ENCODE data around the gene ARHGEF38.

ARHGEF38 gene

GRCh38 chr4:105543881-105544280 is 8.5 kb upstream of the ARHGEF38 start:
- Mint-ChIP-seq H3K9me3 (no peaks in the 10 kb centered on the region), H3K27me3 (peaks cover 7 to 12% of the 10 kb centered on the region in 2 donors), H3K27ac (no peak overlapping the region), H3K4me3 (no peak overlapping the region), H3K36me3 (ENCODE audit: insufficient read depth) (no peaks in the 10 kb centered on the region), H3K4me1 (ENCODE audit: low read depth in 2 of 2) (no peaks in the 10 kb centered on the region)
- no peak for DNase-seq
- no peak for ATAC-seq (replicated peaks)

DNA sequence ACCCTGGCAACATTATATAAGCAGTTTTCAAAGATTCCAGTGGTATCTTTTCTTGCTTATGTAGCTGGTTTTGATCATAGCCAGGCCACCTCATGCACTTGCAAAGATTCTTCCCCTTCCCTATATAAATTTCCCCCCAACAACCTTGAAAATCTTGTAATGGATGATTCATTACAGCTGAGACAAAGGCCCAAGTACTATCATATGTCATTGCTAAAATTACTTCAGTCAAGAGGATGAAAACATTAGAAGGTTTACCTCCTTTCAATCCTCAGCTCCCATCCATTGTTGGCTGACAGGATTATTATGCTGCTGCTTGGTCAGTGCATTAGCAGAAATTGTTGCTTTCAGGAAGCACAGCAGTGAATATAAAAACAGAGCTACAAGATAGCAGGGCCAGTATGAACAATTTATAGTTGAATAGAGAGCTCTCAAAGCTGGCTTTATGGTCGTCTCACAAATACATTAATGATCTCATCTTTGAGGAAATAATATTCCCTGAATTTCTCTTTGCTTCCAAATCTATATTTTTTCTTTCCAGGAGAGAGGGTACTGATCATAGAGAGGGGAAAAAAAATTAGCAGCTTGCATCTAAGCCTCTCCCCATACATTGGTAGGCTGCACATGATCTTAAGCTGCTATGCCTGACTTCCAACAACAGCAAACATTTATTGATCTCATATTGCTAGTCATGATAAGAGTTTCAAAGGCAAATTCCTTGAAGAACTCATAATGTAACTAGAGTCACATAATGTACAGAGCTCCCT is 7.7 kb upstream of the ARHGEF38 start:
- no peak for DNase-seq
- H3K27me3 Mint-ChIP-seq = peaks cover 7 to 12% of the 10 kb centered on the region in 2 donors
- H3K4me3 Mint-ChIP-seq = no peak overlapping the region
- no peak overlapping the region for H3K27ac Mint-ChIP-seq
- H3K4me1 Mint-ChIP-seq (ENCODE audit: low read depth in 2 of 2) = no peaks in the 10 kb centered on the region
- no peaks in the 10 kb centered on the region for H3K36me3 Mint-ChIP-seq (ENCODE audit: insufficient read depth)
- ATAC-seq (replicated peaks) = no peak
- H3K9me3 Mint-ChIP-seq = no peaks in the 10 kb centered on the region

DNA sequence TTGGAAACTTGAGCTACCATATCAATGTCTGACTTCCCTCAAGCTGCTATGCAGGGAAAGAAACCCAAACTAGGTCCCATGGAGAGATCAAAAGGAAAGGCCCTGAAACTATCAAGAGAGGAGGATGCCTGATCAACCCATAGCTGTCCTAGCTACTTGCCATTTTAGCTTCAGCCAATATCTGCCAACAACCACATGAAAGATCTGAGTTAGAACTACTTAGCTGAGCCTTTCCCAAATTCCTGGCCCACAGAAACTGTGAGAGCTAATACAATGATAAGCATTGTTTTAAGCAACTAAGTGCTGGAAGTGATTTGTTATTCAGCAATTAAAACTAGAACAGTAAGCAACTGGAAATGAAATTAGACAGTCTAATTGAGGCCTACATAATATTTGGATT is 6.3 kb upstream of the ARHGEF38 start:
- DNase-seq = no peak
- H3K4me1 Mint-ChIP-seq (ENCODE audit: low read depth in 2 of 2) = no peaks in the 10 kb centered on the region
- no peak overlapping the region for H3K27ac Mint-ChIP-seq
- H3K27me3 Mint-ChIP-seq = peaks cover 7 to 12% of the 10 kb centered on the region in 2 donors
- no peak for ATAC-seq (replicated peaks)
- no peak overlapping the region for H3K4me3 Mint-ChIP-seq
- no peaks in the 10 kb centered on the region for H3K9me3 Mint-ChIP-seq
- H3K36me3 Mint-ChIP-seq (ENCODE audit: insufficient read depth) = no peaks in the 10 kb centered on the region

DNA sequence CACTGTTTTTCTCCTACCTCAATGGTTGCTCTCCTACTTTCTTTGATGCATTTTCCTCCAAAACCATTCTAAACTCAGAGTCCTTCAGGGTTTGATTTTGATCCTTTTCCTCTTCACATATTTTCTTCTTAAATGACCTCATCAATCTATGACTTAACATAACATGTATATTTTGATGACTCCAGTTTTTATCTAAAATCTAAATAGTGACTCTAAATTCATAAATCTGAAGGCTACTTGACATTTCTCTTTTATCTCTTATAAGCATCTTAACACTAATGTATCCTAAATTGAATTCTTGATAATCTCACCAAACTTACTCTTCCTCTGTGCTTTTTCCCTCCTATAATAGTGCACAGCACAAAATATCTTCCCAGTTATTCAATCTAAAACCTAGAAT is 4.7 kb upstream of the ARHGEF38 start:
- no peaks in the 10 kb centered on the region for H3K4me1 Mint-ChIP-seq (ENCODE audit: low read depth in 2 of 2)
- ATAC-seq (replicated peaks) (no peak), DNase-seq (no peak)
- H3K36me3 Mint-ChIP-seq (ENCODE audit: insufficient read depth) = no peaks in the 10 kb centered on the region
- H3K4me3 Mint-ChIP-seq = no peak overlapping the region
- no peak overlapping the region for H3K27ac Mint-ChIP-seq
- no peaks in the 10 kb centered on the region for H3K9me3 Mint-ChIP-seq
- peaks cover 7 to 18% of the 10 kb centered on the region in 2 donors for H3K27me3 Mint-ChIP-seq

- Mint-ChIP-seq H3K27ac (no peak overlapping the region), H3K9me3 (no peaks in the 10 kb centered on the region), H3K4me3 (no peak overlapping the region), H3K27me3 (peaks cover 7 to 18% of the 10 kb centered on the region in 2 donors), H3K4me1 (ENCODE audit: low read depth in 2 of 2) (no peaks in the 10 kb centered on the region), H3K36me3 (ENCODE audit: insufficient read depth) (no peaks in the 10 kb centered on the region)
- ATAC-seq (replicated peaks) = no peak
- DNase-seq = no peak
These were observed 3.9 kb upstream of the ARHGEF38 start for GRCh38 chr4:105548483-105548882.

GRCh38 chr4:105550641-105551040 is 1.8 kb upstream of the ARHGEF38 start:
- DNase-seq = no peak
- H3K27me3 Mint-ChIP-seq = peaks cover 14 to 17% of the 10 kb centered on the region in 2 donors
- no peak overlapping the region for H3K4me3 Mint-ChIP-seq
- no peaks in the 10 kb centered on the region for H3K36me3 Mint-ChIP-seq (ENCODE audit: insufficient read depth)
- no peaks in the 10 kb centered on the region for H3K9me3 Mint-ChIP-seq
- no peak overlapping the region for H3K27ac Mint-ChIP-seq
- no peak for ATAC-seq (replicated peaks)
- H3K4me1 Mint-ChIP-seq (ENCODE audit: low read depth in 2 of 2) = no peaks in the 10 kb centered on the region

DNA sequence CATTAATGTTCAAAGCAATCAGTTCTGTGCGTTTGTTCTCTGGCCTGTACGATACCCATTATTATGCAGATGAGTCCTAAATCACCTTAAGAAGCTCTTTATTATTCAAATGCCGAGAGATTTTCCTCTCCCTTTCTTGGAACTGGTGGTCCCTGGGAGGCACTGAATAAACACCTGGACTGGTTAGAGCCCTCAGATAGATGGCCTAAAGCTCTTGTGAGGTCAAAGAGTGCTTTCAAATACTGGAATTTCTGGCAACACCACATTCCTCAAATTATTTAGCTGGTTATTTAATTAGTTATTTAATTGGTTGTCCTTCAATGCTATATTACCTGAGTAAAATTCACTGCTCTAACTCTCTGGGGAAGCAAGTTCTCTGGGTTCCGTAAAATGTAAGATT is 3.0 kb downstream of the ARHGEF38 start:
- no peaks in the 10 kb centered on the region for H3K9me3 Mint-ChIP-seq
- H3K27me3 Mint-ChIP-seq = peaks cover 16 to 39% of the 10 kb centered on the region in 2 donors
- DNase-seq (no peak), ATAC-seq (replicated peaks) (no peak)
- H3K4me3 Mint-ChIP-seq = no peak overlapping the region
- no peak overlapping the region for H3K27ac Mint-ChIP-seq
- H3K4me1 Mint-ChIP-seq (ENCODE audit: low read depth in 2 of 2) = no peaks in the 10 kb centered on the region
- H3K36me3 Mint-ChIP-seq (ENCODE audit: insufficient read depth) = no peaks in the 10 kb centered on the region

DNA sequence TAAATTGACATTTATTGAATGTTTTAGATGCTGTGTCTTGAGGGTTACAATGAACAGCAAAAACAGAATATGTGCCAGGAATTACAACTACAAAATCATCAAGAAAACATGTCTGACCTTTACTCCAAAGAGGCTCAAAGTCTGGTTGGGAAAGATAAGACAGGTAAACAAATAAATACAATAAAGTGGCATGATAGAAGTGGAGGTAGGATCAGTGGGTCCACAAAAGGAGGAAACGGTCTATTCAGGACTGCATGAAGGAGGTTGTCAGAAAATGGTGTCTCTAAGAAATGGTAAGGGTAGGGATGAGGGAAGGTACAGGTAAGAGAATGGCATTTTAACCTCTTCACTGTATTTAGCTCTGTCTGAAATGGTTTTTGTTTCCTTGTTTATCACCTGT is 3.8 kb downstream of the ARHGEF38 start:
- DNase-seq = no peak
- H3K27ac Mint-ChIP-seq = no peak overlapping the region
- H3K9me3 Mint-ChIP-seq = no peaks in the 10 kb centered on the region
- no peaks in the 10 kb centered on the region for H3K36me3 Mint-ChIP-seq (ENCODE audit: insufficient read depth)
- H3K27me3 Mint-ChIP-seq = peaks cover 16 to 39% of the 10 kb centered on the region in 2 donors
- no peak overlapping the region for H3K4me3 Mint-ChIP-seq
- ATAC-seq (replicated peaks) = no peak
- no peaks in the 10 kb centered on the region for H3K4me1 Mint-ChIP-seq (ENCODE audit: low read depth in 2 of 2)

DNA sequence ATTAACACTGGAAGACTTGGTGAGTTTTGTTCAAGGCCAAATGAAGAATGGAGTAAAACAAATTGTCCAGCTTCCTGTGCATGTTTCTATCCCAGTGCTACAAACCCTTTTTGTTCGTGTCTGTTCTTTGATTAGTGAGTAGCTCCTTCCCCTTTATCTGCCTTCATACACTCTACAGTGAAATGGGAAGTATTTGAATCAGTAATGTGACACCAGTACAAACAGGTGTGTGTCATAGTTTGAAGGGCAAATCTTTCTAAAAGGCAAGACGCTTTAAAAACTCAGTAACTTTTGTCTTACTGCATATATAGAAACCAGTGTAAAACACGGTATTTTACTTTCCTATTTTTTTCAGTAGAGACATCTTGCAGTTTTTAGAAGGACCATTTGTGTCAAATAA is 5.9 kb downstream of the ARHGEF38 start:
- Mint-ChIP-seq H3K27ac (no peak overlapping the region), H3K27me3 (peaks cover 16 to 33% of the 10 kb centered on the region in 2 donors), H3K4me3 (no peak overlapping the region), H3K4me1 (ENCODE audit: low read depth in 2 of 2) (no peaks in the 10 kb centered on the region), H3K36me3 (ENCODE audit: insufficient read depth) (no peaks in the 10 kb centered on the region), H3K9me3 (no peaks in the 10 kb centered on the region)
- no peak for DNase-seq
- ATAC-seq (replicated peaks) = no peak

- ATAC-seq (replicated peaks) (no peak), DNase-seq (no peak)
- Mint-ChIP-seq H3K36me3 (ENCODE audit: insufficient read depth) (no peaks in the 10 kb centered on the region), H3K27me3 (peaks cover 10 to 27% of the 10 kb centered on the region in 2 donors), H3K4me1 (ENCODE audit: low read depth in 2 of 2) (no peaks in the 10 kb centered on the region), H3K4me3 (no peak overlapping the region), H3K9me3 (no peaks in the 10 kb centered on the region), H3K27ac (no peak overlapping the region)
These were observed 8.0 kb downstream of the ARHGEF38 start for GRCh38 chr4:105560421-105560848.

- Mint-ChIP-seq H3K9me3 (no peaks in the 10 kb centered on the region), H3K4me1 (ENCODE audit: low read depth in 2 of 2) (no peaks in the 10 kb centered on the region), H3K27ac (no peak overlapping the region), H3K27me3 (peaks cover 4 to 12% of the 10 kb centered on the region in 2 donors), H3K36me3 (ENCODE audit: insufficient read depth) (no peaks in the 10 kb centered on the region), H3K4me3 (no peak overlapping the region)
- ATAC-seq (replicated peaks) (no peak), DNase-seq (no peak)
These were observed 10.9 kb downstream of the ARHGEF38 start for GRCh38 chr4:105563352-105563751.

DNA sequence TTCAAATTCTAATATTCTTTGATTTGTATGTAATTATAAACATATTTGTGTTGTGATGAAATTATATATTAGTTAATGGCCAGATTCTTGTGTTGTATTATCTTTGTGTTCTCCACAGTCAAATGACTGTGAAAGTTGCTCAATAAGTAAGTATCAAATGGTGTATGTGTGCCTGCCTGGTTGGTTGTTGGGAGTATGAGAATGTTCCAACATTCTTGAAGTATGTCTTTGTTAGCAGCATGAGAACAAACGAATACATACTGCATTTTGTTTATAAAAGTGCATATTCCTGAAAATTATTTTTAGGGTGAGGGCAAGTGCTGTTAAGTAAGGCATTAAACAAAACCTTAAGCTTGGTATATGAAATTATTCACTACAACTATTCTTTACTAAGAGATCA is 16.2 kb downstream of the ARHGEF38 start:
- no peak for ATAC-seq (replicated peaks)
- Mint-ChIP-seq H3K4me3 (no peak overlapping the region), H3K27ac (no peak overlapping the region), H3K27me3 (no peaks in the 10 kb centered on the region), H3K4me1 (ENCODE audit: low read depth in 2 of 2) (no peaks in the 10 kb centered on the region), H3K9me3 (no peaks in the 10 kb centered on the region), H3K36me3 (ENCODE audit: insufficient read depth) (no peaks in the 10 kb centered on the region)
- no peak for DNase-seq

GRCh38 chr4:105569057-105569865 is 16.8 kb downstream of the ARHGEF38 start:
- H3K4me1 Mint-ChIP-seq (ENCODE audit: low read depth in 2 of 2) = no peaks in the 10 kb centered on the region
- H3K27me3 Mint-ChIP-seq = no peaks in the 10 kb centered on the region
- H3K27ac Mint-ChIP-seq = no peak overlapping the region
- H3K36me3 Mint-ChIP-seq (ENCODE audit: insufficient read depth) = no peaks in the 10 kb centered on the region
- no peak overlapping the region for H3K4me3 Mint-ChIP-seq
- no peak for DNase-seq
- no peak for ATAC-seq (replicated peaks)
- no peaks in the 10 kb centered on the region for H3K9me3 Mint-ChIP-seq

DNA sequence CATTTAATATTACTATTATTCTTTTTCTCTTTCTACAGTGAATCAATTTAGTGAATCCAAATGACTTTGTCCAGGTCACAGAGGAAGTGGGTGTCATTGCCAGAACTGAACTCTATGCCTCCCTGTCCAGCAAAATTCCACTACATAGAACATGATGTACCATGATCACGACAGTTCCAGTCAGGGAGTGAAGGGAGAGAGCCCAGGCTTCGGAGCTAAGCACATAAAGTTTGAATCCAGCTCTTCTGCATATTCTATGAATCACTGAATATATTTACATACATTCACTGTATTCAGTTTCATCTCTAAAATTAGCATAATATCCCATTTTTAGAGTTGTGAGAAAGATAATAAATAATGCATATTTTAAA is 17.4 kb downstream of the ARHGEF38 start:
- Mint-ChIP-seq H3K36me3 (ENCODE audit: insufficient read depth) (no peaks in the 10 kb centered on the region), H3K4me3 (no peak overlapping the region), H3K4me1 (ENCODE audit: low read depth in 2 of 2) (no peaks in the 10 kb centered on the region), H3K9me3 (no peaks in the 10 kb centered on the region), H3K27ac (no peak overlapping the region), H3K27me3 (no peaks in the 10 kb centered on the region)
- no peak for ATAC-seq (replicated peaks)
- no peak for DNase-seq

Data from effector memory CD8-positive, alpha-beta T cell (primary cell).